GM18868 (cell line): ENCODE results near the gene HIPK2.
A peak's percentile ranks its signal among the peaks of the same experiment; 100 is the strongest.
"Not testable (repeated sequence)": the region's sequence is repeated elsewhere in the genome, so short reads cannot be mapped to it uniquely, and the experiment has no call there.

Experiments used
- ATAC-seq: cut with Tn5 transposase; IDR thresholded peaks from one replicate; pipeline ENCODE4 v1.9.1; 2021; ENCODE audit warnings: mild to moderate bottlenecking, moderate library complexity; ENCODE audit not compliant: unreplicated experiment

HIPK2 gene

DNA sequence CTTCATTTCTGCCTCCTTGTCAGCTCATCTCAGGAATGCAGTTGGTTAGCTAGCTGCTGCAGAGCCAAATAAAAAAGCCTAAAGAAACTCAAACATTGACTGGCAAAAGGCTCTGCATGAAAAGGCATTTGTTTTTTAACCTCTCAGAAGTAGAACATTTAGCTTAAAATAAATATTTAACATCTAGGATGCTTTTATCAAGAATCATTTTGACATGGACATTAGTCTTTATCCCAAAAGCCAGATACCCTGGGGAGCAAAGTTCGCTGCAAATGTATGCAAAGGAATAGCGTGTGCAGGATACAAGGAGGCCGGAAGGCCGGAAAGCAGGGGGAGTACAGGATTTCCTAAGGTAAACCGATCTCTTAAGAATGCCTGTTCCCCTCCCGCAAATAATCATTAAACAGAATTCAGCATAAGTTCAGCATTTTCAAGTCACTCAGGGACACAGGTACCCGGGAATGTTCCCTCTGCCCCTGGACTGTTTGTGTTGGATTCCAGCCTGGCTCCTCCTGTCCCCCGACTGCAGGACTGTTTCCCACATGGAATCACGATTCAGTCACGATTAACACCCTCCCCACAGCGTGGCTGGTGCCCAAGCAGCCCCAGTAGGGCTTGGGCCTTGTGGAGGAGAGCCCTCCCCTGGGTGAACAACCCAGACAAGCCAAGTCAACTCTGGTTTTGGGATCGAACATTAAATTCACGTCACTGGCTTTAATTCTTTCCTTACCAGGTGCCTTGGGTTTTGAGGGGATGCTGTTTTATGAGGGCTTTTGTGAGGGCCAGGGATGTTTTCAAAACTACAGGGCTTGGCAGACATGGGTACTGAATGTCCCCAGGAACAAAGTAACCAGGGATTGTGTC, 97.8 kb downstream of the HIPK2 start:
- no peak for ATAC-seq

DNA sequence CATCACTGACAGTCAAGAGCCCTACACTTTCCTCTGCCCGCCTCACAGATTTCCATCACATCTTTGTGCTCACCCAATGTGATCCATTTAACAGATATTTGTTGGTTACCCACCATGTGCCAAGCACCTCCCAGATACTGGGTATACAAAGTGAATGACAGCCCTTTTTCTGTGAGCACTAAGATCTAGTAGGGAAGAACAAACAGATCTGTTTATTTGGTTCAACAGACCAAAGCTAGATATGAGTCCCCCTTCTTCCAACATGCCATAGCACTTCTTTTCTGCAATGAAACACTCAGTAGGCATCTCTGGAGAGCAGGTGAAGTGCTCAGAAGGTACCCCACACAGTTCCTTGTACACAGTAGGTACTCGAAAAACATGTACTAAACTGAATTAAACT, 101.4 kb downstream of the HIPK2 start:
- ATAC-seq, result no peak

GRCh38 chr7:139675127-139676125, 102.4 kb downstream of the HIPK2 start:
- no peak for ATAC-seq

DNA sequence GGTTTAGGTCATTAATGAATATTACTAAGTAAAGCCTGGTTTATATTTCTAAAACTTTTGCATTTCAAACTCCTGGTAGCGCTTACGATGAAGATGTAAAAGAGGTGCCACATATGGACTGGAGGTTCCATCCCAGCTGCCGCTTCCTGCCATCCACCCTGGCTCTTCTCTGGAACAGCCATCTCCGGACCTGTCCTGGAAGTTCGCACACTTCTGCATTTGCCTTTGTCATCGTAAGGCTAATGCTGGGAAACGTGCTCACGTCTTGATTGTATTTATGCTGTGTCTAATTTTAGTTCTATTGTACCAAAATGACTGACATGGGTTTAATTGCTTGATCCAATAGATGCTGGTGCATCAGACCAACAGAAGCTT, 103.1 kb downstream of the HIPK2 start:
- ATAC-seq, result no peak

DNA sequence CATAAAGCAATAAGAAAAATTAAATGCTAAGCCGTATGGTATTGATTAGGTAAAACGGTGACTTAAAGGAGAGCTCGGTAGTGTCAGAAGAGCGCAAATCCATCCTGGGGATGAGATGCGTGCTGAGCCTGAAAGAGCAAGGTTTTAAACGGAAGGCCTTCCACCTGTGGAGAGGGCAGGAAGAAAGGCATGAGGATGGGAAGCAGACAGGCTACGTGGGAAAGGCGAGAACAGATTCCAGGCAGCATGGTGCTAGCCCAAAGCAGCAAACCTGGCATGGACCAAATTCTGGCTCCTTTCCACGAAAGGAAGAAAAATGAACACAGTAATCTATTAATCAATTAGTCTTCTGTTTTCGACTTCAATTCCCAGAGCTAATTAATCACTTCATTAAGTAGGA, 103.5 kb downstream of the HIPK2 start:
- ATAC-seq, result no peak

GRCh38 chr7:139673762-139674161, 104.0 kb downstream of the HIPK2 start:
- ATAC-seq, result no peak

- ATAC-seq, result peak; percentile 93
Measured at GRCh38 chr7:139673230-139673629, 104.6 kb downstream of the HIPK2 start.

- ATAC-seq, result no peak
Measured at GRCh38 chr7:139671967-139672366, 105.8 kb downstream of the HIPK2 start.

- not testable (repeated sequence) for ATAC-seq
Measured at GRCh38 chr7:139670662-139671061, 107.1 kb downstream of the HIPK2 start.

DNA sequence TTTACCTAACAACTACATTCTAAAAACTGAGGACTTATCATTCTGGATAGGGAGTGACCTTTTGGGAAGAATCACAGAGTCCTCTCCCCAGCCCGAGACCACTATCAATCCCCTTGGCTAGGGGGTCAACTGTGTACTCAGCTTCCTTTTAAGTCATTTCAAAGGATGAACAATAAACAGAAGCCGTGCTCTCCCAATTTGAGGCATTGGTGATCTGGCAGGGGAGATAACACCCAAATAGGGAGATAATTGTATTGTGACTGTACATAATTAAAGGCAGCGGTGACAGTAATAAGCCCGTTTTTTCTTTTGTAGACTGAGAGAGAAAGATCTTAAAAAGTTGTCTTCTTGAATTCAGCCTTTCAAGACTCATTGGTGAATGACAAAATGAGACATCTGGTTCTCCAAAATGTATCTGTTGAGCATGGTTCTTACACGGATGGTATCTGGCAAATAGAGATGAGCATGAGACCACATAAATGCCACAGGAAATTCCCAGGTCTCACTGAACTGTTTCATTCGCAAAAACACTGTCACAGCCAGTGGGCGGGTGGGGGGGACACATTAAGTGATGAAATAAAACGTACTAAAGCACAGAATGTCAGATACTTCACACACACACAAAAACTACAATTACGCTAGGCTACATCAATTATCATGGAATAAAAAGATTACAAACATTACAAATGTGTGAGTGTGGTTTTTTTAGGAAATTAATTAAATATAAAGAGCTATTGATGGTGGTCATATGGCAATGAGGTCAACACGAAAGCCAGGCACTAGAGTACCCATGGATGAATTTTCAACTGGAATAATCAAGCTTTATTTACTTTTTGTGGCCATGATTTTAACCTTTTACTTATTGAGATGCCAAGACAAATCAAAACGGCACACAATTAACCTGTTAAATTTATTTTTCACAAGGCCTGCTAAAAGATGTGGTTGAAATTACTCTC, 108.4 kb downstream of the HIPK2 start:
- ATAC-seq, result no peak

- no peak for ATAC-seq
Measured at GRCh38 chr7:139667377-139667776, 110.4 kb downstream of the HIPK2 start.

DNA sequence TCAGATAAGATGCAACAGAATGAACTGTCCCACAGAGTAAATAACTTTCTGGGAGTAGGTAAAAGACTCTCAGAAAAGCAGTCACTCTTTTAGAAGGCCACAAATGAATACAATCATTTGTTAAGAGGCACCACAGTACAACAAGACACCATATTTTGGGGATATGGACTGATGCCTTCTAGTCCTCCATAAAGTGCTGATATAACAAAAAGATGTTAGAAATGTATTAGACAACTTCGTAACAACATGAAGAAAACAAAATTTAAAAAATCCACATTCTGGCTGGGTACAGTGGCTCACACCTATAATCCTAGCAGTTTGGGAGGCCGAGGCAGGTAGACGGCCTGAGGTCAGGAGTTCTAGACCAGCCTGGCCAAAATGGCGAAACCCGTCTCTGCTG, 111.3 kb downstream of the HIPK2 start:
- ATAC-seq, result no peak

DNA sequence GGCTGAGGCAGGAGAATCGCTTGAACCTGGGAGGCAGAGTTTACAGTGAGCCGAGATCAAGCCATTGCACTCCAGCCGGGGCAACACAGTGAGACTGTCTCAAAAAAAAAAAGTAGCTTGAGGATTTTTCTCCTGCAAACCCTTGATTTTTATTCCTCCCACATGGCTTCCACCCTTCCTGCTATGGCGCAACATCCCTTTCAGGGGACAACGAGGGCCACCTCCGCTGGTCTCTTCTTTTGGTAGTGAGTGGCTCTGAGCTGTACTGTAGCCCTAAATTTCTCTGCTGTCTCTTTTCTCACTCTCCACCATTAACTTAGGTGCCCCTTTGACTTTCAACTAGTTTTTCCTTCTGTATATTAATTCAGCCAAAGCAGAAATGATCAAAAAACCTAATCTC, 113.4 kb downstream of the HIPK2 start:
- ATAC-seq, result no peak

- ATAC-seq, result no peak
Measured at GRCh38 chr7:139663608-139664177, 114.1 kb downstream of the HIPK2 start.

DNA sequence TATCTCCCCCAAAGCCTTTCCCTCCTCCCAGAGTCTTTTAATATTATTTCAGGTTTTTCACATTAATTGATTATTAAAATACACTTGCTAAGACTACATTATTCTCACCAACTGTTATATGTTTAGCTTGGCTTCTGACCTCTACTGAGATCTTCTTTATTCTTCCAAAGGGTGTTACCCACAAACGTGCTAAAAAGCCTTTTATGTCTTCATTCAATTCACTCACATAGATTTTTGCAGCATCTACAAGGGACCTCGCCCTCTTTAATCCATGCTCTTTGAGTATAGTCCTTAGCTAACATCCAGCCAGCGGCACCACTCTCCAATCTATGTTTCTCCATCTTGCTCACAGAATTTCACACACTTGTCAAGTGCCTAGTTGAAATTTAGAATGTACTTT, 115.9 kb downstream of the HIPK2 start:
- ATAC-seq, result no peak

DNA sequence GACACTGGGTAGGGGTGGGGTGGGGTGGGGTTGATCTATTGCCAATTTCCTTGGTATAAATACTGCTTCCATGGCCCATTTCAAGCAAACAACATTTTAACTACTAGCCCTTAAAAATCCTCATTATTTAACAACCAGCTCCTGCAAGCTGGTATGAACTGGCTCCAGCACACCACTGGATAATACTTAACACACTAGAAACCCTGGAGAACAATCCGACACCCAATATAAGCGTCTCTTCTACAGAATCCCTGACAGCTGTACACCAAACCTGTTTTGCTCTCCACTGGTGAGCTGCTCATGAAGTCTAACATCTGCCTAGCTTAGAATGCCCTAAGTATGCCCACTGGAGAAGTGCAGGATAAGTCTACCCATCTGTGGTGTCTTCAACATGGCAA, 116.8 kb downstream of the HIPK2 start:
- ATAC-seq, result no peak

- ATAC-seq, result no peak
Measured at GRCh38 chr7:139660317-139661042, 117.3 kb downstream of the HIPK2 start.

- ATAC-seq, result no peak
Measured at GRCh38 chr7:139659922-139660316, 117.9 kb downstream of the HIPK2 start.

- no peak for ATAC-seq
Measured at GRCh38 chr7:139658908-139659675, 118.7 kb downstream of the HIPK2 start.
